Activated CD8-positive, alpha-beta memory T cell treated with anti-CD3 and anti-CD28 coated beads for 1 hour (primary cell): ENCODE data around the gene PARP8.
"Not testable (repeated sequence)": the region's sequence is repeated elsewhere in the genome, so short reads cannot be mapped to it uniquely, and the experiment has no call there.

Source experiments
- DNase-seq, 2 donors: peaks; one replicate each; pipeline ENCODE4 v3.0.0-alpha.2; 2020; ENCODE audit warnings: low read depth in 1 of 2; ENCODE audit errors: extremely low read depth in 1 of 2

Gene PARP8

GRCh38 chr5:50675385-50675784 lies 8.9 kb downstream of the PARP8 start:
- DNase-seq, result no peak

GRCh38 chr5:50679554-50679953 lies 13.1 kb downstream of the PARP8 start:
- not testable (repeated sequence) for DNase-seq

GRCh38 chr5:50684721-50685120 lies 18.3 kb downstream of the PARP8 start:
- no peak for DNase-seq

GRCh38 chr5:50687548-50687947 lies 21.1 kb downstream of the PARP8 start:
- no peak for DNase-seq

- no peak for DNase-seq
Observed at GRCh38 chr5:50691399-50692016, 25.1 kb downstream of the PARP8 start.

- no peak for DNase-seq
Observed at GRCh38 chr5:50694027-50694590, 27.7 kb downstream of the PARP8 start.

- not testable (repeated sequence) for DNase-seq
Observed at GRCh38 chr5:50694626-50695025, 28.2 kb downstream of the PARP8 start.

GRCh38 chr5:50697739-50698138 lies 31.3 kb downstream of the PARP8 start:
- DNase-seq, result no peak

GRCh38 chr5:50699737-50700136 lies 33.3 kb downstream of the PARP8 start:
- DNase-seq, result no peak

- DNase-seq, result no peak
Observed at GRCh38 chr5:50700706-50701105, 34.3 kb downstream of the PARP8 start.

GRCh38 chr5:50702615-50703366 lies 36.4 kb downstream of the PARP8 start:
- no peak for DNase-seq

GRCh38 chr5:50703367-50703666 lies 36.9 kb downstream of the PARP8 start:
- no peak for DNase-seq

- DNase-seq, result no peak
Observed at GRCh38 chr5:50704730-50705129, 38.3 kb downstream of the PARP8 start.

GRCh38 chr5:50709471-50709870 lies 43.0 kb downstream of the PARP8 start:
- no peak for DNase-seq

- DNase-seq, result no peak
Observed at GRCh38 chr5:50710838-50711237, 44.4 kb downstream of the PARP8 start.

GRCh38 chr5:50711280-50711679 lies 44.8 kb downstream of the PARP8 start:
- DNase-seq, result no peak

- no peak for DNase-seq
Observed at GRCh38 chr5:50712479-50712878, 46.0 kb downstream of the PARP8 start.

GRCh38 chr5:50715001-50715400 lies 48.6 kb downstream of the PARP8 start:
- DNase-seq, result no peak

GRCh38 chr5:50716134-50716533 lies 49.7 kb downstream of the PARP8 start:
- DNase-seq, result no peak

GRCh38 chr5:50717651-50718050 lies 51.2 kb downstream of the PARP8 start:
- no peak for DNase-seq

- DNase-seq, result no peak
Observed at GRCh38 chr5:50720061-50720710, 53.7 kb downstream of the PARP8 start.

- DNase-seq, result no peak
Observed at GRCh38 chr5:50722223-50722622, 55.8 kb downstream of the PARP8 start.
